ENCODE data around the gene OGFOD2.
"Not testable (repeated sequence)": the region's sequence is repeated elsewhere in the genome, so short reads cannot be mapped to it uniquely, and the experiment has no call there.

The OGFOD2 gene

DNA sequence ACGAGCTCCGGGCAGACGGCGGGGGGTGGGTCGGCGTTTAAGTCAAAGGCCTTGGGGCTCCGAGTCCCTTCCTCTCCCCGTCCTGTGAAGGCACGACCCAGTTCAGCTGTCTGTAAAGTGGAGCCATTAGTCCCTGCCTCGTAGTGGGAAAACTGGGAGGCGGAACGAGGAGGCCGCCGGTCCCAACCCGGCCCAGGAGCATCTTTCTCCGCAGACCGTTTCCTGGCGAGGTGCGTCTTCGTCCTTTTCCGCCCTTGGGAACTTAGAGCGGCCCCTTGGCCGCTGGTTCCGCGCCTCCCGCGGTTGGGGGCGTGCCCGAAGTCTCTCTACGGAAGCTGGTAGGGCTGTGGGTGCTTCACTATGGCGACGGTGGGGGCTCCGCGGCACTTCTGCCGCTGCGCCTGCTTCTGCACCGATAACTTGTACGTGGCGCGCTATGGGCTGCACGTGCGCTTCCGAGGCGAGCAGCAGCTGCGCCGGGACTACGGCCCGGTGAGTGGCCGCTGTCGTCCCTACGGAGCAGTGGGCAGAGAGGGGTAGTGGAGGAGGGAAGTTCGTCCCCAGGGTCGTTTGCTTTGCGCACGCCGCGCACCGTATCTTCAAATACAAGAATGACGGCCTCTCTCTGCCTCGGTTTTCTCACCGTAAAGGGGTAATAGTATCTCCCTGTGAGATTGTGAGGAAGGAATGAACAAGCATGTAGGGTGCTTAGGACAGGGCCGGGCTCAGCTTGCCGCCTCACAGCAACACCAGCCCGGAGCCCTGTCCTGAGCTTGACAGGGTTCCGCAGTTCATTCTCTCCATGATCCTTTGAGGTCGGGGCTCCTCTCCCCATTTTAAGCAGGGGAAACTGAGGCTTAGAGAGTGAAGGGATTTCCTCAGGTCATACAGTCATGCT is at the start of gene OGFOD2:
Gene OGFOD2, plus strand, starts transcription at position 353 of the 898 bp plus-strand sequence. Its CDS starts 8 bp downstream, at position 361.
- in situ Hi-C loops (cut with MboI; ENCODE audit: low sequenced_read_pairs) = loop anchor here (25.0 kb wide), 1 partner anchor 338 kb away; no protein-coding TSS in a partner anchor

DNA sequence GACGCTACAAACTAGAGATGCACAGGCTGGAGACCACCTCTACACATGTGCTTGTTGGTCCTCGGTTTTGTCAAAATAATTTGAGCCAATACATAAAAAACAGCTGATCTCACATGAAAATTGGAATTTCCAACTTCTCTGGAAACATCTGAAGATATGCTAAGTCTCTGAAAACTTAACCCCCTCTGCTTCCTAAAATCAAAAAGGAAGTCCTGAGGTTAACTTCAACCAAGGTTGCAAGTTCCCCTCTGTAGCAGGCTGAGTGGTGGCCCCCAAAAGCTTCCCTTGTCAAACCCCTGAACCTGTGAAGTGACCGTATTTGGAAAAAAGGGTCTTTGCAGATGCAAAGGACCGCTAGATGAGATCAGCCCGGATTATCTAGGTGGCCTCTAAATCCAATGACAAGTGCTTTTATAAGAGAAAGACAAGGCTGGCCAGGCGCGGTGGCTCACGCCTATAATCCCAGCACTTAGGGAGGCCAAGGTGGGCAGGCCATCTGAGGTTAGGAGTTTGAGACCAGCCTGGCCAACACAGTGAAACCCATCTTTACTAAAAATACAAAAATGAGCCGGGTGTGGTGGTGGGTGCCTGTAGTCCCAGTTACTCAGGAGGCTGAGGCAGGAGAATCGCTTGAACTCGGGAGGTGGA is 47.2 kb upstream of the OGFOD2 start:
- in situ Hi-C loops (cut with MboI; ENCODE audit: low sequenced_read_pairs) = no loop called here

DNA sequence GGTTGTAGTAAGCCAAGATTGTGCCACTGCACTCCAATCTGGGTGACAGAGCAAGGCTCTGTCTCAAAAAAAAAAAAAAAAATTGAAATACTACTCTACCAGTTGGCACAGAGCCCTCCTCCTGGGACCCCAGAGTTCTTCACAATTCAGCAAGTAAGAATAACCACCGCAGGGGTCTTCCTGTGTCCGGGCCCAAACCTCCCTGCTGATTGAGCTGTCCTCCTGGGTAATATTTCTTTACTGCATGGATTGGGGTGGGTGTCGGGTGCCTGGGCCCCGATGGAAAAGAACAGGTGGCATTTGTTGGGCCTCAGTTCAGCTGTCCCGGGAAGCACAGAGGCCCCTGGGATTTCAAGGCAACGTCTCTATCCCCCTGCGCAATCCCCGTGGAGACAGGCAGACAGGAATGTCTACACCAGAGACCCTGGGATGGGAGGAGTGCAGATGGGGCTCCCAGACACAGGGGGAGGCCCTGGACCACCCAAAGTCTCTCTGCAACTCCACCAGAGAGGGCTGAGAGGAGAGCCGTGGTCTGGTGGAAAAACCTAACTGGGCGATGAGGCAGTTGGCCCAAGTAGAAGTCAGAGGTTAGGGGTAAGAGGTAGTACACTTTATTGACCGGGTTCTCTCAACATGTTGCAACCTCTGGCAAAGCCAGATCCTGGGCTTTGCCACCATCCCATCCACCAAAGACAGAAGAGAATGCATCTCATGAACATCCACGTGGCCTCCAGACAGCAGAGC is 46.5 kb upstream of the OGFOD2 start:
- in situ Hi-C loops (cut with MboI; ENCODE audit: low sequenced_read_pairs) = no loop called here

DNA sequence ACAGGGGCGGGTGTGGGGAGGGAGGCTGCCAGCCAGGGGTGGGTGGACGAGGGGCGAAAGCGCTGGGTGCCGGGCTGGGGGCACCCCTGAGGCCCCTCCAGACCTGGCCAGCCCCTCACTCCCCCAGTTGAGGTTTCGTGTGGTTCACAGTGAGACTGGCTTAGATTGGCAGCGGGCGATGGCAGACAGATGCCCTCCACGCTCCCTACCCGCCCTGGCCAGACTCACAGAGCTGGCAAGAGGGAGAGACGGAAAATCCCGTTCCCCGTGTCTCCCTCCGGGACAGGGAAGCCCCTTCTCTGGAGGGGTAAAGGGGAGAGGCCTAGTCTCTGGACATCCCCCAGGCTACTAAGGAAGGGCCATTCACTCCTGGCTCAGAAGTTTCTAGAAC is 45.9 kb upstream of the OGFOD2 start:
- in situ Hi-C loops (cut with MboI; ENCODE audit: low sequenced_read_pairs) = no loop called here

DNA sequence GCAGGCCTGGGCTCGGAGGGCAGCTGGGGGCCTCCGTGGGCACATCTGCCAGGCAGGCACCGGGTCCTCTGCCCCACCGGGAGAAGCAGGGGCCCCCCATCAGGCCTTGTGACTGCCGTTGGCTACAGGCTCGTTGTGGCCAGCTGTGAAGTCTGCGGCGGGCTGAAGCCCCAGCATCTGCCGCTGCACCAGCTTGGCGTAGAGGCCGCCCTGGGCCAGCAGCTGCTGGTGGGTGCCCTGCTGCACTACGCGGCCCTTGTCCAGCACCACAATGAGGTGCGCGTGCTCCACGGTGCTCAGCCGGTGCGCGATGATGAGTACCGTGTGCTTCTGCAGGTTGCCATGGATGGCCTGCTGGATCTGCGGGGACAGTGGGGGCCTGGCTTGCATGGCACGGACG is 45.2 kb upstream of the OGFOD2 start:
- in situ Hi-C loops (cut with MboI; ENCODE audit: low sequenced_read_pairs) = no loop called here

DNA sequence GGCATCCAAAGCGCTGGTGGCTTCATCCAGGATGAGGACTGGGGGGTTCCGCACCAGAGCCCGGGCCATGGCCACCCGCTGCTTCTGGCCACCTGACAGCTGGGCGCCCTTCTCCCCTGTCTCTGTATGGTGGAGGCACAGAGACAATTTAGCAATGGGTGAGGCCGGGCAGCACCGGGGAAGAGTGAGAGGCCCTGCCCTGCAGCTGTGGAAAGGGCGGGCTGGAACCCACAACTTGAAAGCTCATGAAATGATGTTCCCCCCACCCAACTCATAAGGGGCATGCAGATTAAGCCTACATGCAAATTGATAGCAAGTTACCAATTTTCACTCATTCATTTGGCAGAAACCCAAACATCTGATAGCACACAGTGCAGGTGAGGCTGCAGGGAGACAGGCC is 42.8 kb upstream of the OGFOD2 start:
- in situ Hi-C loops (cut with MboI; ENCODE audit: low sequenced_read_pairs) = no loop called here

DNA sequence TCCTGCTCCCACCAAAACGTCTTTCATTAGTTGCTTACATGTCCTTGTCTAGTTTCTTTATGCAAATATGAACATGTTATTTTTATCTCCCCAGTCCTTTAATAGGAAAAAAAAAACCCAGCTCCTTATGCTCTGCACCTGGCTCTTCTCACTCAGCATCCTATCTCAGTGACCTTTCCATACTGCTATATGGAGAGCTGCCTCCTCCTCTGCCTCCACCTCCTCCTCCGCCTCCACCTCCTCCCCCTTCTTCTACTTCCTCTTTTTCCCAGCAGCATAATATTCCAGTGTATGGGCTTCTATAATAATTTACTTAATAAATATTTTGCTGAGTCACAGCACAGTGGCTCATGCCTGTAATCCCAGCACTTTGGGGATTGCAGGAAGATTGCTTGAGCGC is 40.3 kb upstream of the OGFOD2 start:
- in situ Hi-C loops (cut with MboI; ENCODE audit: low sequenced_read_pairs) = no loop called here

DNA sequence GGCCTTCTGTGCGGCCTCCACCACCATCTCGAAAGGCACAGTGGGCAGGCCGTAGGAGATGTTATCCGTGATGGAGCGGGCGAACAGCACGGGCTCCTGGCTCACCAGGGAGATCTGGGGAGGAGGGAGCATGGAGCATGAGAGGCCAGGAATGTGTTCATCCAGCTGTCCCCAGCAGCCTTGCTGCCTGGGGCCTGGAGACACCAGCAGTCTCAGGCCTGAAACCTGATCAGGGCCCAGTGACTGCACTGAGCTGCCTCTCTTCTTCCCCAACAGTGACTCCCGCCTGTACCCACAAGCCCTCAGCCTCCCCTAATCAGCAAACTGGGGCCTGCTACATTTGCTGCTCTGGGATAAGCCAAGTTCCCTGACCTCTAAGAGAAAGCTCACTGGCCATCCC is 39.7 kb upstream of the OGFOD2 start:
- in situ Hi-C loops (cut with MboI; ENCODE audit: low sequenced_read_pairs) = no loop called here

DNA sequence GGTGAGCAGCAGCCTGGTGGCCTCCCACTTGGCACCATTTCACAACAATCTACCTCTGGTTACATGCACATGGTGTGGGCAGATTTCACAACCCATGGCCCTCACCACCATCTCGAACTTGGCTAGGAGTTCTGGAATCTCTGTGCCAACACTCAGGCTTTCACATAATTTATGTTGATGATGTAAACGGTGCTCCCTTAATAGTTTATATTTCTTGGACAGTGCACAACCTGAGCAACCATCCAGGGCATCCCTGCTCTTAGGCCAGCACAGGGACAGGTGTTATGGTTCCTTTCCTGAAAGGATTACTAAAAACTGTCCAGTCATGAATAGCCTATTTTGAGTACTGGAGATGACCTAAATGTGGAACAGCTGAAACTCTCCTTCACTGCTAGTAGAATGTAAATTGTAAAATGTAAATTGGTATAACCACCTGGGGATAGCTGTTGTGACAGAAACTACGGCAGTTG is 37.4 kb upstream of the OGFOD2 start:
- in situ Hi-C loops (cut with MboI; ENCODE audit: low sequenced_read_pairs) = no loop called here

DNA sequence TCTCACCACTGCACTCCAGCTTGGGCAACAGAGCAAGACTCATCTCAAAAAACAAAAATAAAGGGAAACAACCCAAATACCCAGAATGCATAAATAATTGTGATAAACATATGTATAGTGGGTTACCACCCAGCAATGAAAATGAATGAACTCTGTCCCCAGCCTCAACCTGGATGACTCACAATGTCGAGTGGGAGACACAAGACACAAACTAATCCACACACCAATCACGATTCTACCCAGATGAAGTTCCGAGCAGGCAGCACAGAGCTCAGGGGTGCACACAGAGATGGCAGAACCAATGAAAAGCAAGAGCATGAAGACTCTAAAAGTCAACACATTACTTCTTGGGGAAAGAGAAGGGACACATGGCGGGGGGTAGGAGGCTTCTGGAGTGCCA is 35.9 kb upstream of the OGFOD2 start:
- in situ Hi-C loops (cut with MboI; ENCODE audit: low sequenced_read_pairs) = no loop called here

DNA sequence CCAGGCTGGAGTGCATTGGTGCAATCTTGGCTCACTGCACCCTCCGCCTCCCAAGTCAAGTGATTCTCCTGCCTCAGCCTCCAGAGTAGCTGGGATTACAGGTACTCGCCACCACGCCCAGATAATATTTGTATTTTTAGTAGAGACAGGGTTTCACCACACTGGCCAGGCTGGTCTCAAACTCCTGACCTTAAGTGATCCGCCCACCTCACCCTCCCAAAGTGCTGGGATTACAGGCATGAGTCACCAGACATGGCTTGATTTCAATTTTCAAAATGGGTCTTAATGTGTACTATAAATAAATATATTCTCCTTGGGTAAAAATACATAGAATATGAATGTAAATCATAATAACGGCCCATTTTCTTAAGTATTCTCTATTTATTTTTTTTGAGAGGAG is 33.7 kb upstream of the OGFOD2 start:
- in situ Hi-C loops (cut with MboI; ENCODE audit: low sequenced_read_pairs) = not testable (repeated sequence)

DNA sequence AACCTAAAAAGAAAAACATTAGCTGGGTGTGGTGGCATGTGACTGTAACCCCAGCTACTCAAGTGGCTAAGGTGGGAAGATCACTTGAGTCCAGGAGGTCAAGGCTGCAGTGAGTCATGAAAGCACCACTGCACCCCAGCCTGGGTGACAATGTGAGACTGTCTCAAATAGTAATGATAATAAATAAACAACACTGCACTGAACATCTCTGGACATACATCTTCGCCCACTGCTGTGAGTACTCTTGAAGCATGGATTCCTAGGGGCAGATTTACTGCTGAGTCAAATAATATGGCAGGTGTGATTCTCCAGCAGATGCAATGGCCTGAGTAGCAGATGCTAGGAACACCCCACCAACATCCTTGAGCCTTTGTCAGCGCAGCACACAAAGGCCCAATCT is 32.4 kb upstream of the OGFOD2 start:
- in situ Hi-C loops (cut with MboI; ENCODE audit: low sequenced_read_pairs) = no loop called here

DNA sequence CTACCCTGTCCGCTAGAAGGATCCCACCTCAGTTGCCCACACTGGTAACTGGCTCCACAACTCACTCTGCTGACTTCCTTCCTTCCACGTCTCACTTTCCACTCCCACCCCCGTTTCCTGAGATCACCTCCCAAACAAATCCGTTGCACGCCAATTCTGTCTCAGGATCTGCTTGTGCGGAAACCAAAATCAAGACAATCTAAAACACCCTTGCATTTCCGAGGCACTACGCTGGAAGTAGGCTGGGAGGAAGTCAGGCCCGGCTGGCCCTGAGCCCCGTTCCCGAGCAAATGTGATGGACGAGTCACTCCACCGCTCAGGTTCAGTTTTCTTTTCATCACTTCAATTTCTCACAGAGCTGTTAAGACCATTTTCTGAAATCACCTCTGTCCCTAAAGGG is 31.8 kb upstream of the OGFOD2 start:
- in situ Hi-C loops (cut with MboI; ENCODE audit: low sequenced_read_pairs) = no loop called here

DNA sequence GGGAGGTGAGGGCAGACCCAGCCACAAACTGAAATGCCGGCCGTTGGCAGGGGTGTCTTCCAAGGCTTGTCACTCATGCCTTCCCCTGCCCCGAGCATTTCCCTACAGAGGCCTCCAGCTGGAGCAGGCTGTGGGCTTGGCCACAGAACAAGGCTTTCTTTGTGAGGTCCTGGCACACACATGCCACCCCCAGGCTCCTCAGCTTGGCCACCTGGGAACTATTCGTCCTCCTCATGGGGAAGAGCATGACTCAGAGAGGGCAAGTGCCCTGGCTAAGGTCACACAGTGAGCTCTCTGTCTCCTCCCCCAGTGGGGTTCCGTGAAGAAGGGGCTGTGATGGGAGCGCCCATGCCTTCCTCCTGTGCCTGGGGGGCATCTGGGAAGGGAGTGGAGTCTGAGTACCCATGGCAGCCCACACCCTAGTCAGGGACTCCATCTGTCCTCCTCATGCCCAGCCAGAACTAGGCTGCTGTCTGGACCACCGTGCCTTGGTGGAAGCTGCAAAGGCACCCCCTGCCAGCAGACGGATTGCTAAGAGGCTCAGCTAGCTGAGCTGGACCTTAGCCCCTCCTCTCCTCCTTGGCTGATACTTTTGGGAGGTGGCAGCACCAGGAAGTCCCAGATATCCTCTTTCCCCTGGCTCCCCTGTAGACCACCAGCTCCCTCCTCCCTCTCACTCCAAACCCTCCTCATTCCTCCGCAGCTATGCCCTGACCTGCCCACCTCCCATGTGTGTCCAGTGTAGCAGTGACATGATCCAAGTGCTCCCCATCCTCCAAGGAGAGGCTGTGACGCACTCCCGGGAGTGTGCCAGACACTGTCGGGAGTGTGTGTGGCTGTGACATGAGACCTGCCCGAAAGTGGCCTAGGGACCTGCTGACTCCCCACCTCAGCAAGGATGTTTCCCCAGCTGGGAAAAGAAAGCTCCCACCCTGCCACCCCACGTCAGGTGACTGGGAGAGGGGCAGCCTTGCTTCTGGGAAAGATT is 30.1 kb upstream of the OGFOD2 start:
- in situ Hi-C loops (cut with MboI; ENCODE audit: low sequenced_read_pairs) = no loop called here

DNA sequence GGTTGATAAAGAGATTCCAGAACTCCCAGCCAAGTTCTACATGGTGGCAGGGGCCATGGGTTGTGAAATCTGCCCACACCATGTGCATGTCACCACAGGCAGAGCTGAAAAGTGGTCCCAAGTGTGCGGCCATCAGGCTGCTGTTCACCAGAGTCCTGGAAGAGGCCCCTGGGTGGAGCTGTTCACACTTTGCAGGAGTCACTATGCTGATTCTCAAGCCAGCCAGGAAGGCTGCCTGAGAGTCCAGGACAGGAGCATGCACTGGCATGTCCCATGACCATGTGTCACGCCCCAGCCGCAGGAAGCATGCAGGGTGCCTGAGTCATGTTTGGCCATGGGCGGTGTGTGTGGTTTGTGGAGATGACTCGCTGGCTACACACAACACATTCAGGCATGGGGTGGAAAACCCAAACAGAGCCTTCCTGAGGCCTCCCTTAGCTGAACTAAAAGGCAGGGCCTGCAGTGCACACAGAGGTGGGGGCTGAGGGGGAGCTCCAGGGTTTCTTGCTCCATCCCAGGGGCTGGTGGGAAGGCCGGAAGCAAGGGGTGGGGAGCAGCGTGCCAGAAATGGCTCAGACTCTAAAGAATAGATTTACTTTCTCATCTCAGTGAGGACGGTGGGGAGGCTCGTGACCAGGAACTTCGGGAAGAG is 28.2 kb upstream of the OGFOD2 start:
- in situ Hi-C loops (cut with MboI; ENCODE audit: low sequenced_read_pairs) = no loop called here

DNA sequence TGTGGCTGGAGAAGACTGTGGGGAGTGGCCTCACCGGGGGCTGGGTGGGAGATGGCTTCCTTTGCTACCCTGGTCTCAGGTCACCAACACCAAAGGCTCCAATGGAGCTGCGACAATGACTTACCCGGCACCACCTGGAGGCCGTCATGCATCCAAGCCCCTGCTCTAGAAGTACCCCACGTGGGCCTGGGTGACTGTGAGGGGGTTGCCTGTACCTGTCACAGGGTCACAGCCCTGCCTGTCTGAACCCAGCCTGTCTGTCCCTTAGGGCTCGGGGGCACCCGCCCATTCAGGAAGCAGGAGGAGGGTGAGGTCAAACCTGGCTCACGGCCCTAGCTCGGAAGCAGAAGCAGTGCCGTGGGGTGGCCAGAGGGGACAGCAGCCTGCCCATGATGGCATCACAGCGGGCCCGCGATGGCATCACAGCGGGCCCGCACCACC is 27.7 kb upstream of the OGFOD2 start:
- in situ Hi-C loops (cut with MboI; ENCODE audit: low sequenced_read_pairs) = no loop called here

DNA sequence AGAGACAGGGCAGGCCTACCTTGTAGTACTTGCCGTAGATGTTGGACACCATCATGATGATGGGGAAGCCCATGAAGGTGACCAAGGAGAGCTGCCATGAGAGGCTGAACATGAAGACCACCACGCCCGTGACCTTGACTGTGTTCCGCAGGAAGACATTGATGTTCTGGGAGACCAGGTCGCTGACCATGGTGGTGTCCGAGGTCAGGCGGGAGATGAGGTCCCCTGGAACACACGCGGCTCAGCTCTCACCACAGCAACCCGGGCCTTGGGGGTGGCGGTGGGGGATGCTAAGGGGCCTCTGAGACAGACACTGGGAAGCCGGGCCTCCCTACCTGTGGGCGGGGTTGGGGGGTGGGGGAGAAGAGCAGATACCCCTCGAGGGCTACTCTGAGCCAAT is 26.4 kb upstream of the OGFOD2 start:
- in situ Hi-C loops (cut with MboI; ENCODE audit: low sequenced_read_pairs) = no loop called here

DNA sequence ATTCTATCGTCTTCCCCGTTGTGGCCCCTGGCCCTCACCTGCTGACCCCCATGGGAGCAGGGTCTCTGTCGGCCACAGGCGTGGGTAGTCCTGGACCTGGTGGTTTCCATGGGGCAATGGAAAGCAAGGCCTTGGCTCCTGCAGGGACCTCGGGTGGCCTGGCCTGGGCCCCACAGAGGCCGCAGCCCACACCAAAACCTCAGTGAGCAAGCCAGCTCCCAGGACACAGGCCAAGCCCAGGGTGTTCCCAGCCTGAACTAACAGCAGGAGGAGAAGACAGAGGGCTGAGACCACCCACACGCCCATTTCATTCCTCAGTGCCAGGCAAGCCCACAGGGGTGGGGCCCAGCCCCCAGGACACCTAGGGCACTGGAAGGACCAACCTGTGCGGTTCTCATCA is 25.6 kb upstream of the OGFOD2 start:
- in situ Hi-C loops (cut with MboI; ENCODE audit: low sequenced_read_pairs) = no loop called here

DNA sequence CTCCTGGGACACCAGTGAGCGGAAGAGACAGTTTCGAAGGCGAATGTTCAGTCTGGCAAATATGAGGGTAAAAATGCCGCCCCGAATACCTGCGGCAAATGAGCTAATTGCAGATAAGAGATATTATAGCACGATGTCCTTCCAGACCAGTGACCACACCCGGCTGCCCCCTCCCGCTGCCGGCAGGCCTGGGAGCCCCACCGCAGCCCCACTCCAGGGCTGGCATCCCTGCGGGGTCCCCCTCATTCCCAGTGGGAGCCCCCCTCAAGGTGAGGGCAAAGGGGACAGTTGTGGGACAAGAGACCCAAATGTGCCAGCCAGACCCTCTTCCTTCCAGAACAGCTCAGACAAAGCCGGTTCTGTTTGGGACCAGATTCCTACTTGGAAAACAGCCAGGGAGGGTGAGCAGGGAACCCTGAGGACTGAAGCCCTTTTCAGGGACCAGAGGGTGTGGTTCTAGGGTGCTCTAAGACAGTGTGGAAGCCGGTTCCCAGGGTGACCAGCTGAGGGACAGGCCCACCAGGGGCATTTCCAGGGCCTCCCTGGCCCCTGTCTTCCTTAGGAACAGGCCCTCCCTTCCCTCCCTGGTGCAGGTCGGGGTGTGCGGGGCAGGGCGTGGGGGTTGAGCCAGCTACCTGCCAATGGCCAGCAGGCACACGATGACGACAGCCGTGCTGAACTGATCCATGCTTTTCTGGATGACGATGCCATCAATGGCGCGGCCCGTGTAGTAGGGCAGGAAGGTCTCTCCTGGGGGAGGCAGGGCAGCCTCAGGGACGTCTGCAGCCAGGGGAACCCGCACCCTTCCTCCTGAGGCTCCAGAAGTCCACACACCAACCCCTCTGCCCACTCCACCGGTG is 25.0 kb upstream of the OGFOD2 start:
- in situ Hi-C loops (cut with MboI; ENCODE audit: low sequenced_read_pairs) = loop anchor here (10.0 to 25.0 kb wide), 2 partner anchors 95 to 313 kb away; no protein-coding TSS in a partner anchor
